ENCODE data around the gene TJP3. TPM values are rescaled to one million over a fixed set of nuclear protein-coding genes. Genes with fewer than 3 reads are reported as not detected.

Gene TJP3
- total RNA-seq, 1 experiment from 2014 or later: not detected

GRCh38 chr19:3660493-3661219 is 47.5 kb upstream of the TJP3 start:
- H3K4me3 ChIP-seq (ENCODE audit: low read depth, low read length, poor library complexity, severe bottlenecking): no peak overlapping the region
- peaks cover 7% of the 10 kb centered on the region for H3K4me1 ChIP-seq (ENCODE audit: insufficient read depth, low read length, poor library complexity, severe bottlenecking)
- H3K27ac ChIP-seq (ENCODE audit: low read depth, low read length, poor library complexity, severe bottlenecking): no peak overlapping the region
- peaks cover 10% of the 10 kb centered on the region for H3K36me3 ChIP-seq (ENCODE audit: insufficient read depth, low read length, poor library complexity, severe bottlenecking)
- no peaks in the 10 kb centered on the region for H3K27me3 ChIP-seq (replicated peaks; ENCODE audit: insufficient read depth, low read depth, low read length, poor library complexity)
- ChIA-PET POLR2A (ENCODE audit: low non-redundant PET) (no interaction called here), CTCF (interaction anchor here (0.6 kb wide), 1 partner anchor 411 kb away, joined by 4 read pairs; no protein-coding TSS in a partner anchor)
- intact Hi-C loops (cut with micrococcal nuclease; ENCODE audit: unreplicated experiment): no loop called here
- no peak for TF ChIP-seq EZH2 (IDR thresholded peaks at IDR 0.05; ENCODE audit: borderline replicate concordance, low read depth, low read length, poor library complexity, severe bottlenecking)
- no peak for TF ChIP-seq CTCF (conservative IDR thresholded peaks at IDR 0.05; ENCODE audit: low read depth, low read length)
- no TSS peak for BruUV-seq (replicated peaks)
- DNase-seq (ENCODE audit: low spot score): no peak
- no peaks in the 10 kb centered on the region for H3K9me3 ChIP-seq (ENCODE audit: low read depth, low read length, poor library complexity, severe bottlenecking)

- intact Hi-C loops (cut with micrococcal nuclease; ENCODE audit: unreplicated experiment): no loop called here
- TF ChIP-seq CTCF (conservative IDR thresholded peaks at IDR 0.05; ENCODE audit: low read depth, low read length) (no peak), EZH2 (IDR thresholded peaks at IDR 0.05; ENCODE audit: borderline replicate concordance, low read depth, low read length, poor library complexity, severe bottlenecking) (no peak)
- POLR2A ChIA-PET (ENCODE audit: low non-redundant PET): no interaction called here
- BruUV-seq (replicated peaks): no TSS peak
- H3K9me3 ChIP-seq (ENCODE audit: low read depth, low read length, poor library complexity, severe bottlenecking): no peaks in the 10 kb centered on the region
- no peaks in the 10 kb centered on the region for H3K4me1 ChIP-seq (ENCODE audit: insufficient read depth, low read length, poor library complexity, severe bottlenecking)
- DNase-seq (ENCODE audit: low spot score): no peak
- no peak overlapping the region for H3K4me3 ChIP-seq (ENCODE audit: low read depth, low read length, poor library complexity, severe bottlenecking)
- H3K36me3 ChIP-seq (ENCODE audit: insufficient read depth, low read length, poor library complexity, severe bottlenecking): peaks cover 10% of the 10 kb centered on the region
- no peaks in the 10 kb centered on the region for H3K27me3 ChIP-seq (replicated peaks; ENCODE audit: insufficient read depth, low read depth, low read length, poor library complexity)
- CTCF ChIA-PET: interaction anchor here (0.6 kb wide), 1 partner anchor 412 kb away, joined by 4 read pairs; no protein-coding TSS in a partner anchor
- no peak overlapping the region for H3K27ac ChIP-seq (ENCODE audit: low read depth, low read length, poor library complexity, severe bottlenecking)
Measured at GRCh38 chr19:3661284-3662238, 46.6 kb upstream of the TJP3 start.

GRCh38 chr19:3663838-3664237 is 44.3 kb upstream of the TJP3 start:
- ChIA-PET CTCF (no interaction called here), POLR2A (ENCODE audit: low non-redundant PET) (no interaction called here)
- no TSS peak for BruUV-seq (replicated peaks)
- H3K27me3 ChIP-seq (replicated peaks; ENCODE audit: insufficient read depth, low read depth, low read length, poor library complexity): no peaks in the 10 kb centered on the region
- H3K4me1 ChIP-seq (ENCODE audit: insufficient read depth, low read length, poor library complexity, severe bottlenecking): no peaks in the 10 kb centered on the region
- no peak overlapping the region for H3K4me3 ChIP-seq (ENCODE audit: low read depth, low read length, poor library complexity, severe bottlenecking)
- no peak for TF ChIP-seq EZH2 (IDR thresholded peaks at IDR 0.05; ENCODE audit: borderline replicate concordance, low read depth, low read length, poor library complexity, severe bottlenecking)
- no peak for TF ChIP-seq CTCF (conservative IDR thresholded peaks at IDR 0.05; ENCODE audit: low read depth, low read length)
- intact Hi-C loops (cut with micrococcal nuclease; ENCODE audit: unreplicated experiment): no loop called here
- H3K9me3 ChIP-seq (ENCODE audit: low read depth, low read length, poor library complexity, severe bottlenecking): no peaks in the 10 kb centered on the region
- H3K36me3 ChIP-seq (ENCODE audit: insufficient read depth, low read length, poor library complexity, severe bottlenecking): peaks cover 10% of the 10 kb centered on the region
- no peak overlapping the region for H3K27ac ChIP-seq (ENCODE audit: low read depth, low read length, poor library complexity, severe bottlenecking)
- no peak for DNase-seq (ENCODE audit: low spot score)
